ENCODE data around the gene PI4KB.
"Not testable (repeated sequence)": the region's sequence is repeated elsewhere in the genome, so short reads cannot be mapped to it uniquely, and the experiment has no call there.

Gene PI4KB

DNA sequence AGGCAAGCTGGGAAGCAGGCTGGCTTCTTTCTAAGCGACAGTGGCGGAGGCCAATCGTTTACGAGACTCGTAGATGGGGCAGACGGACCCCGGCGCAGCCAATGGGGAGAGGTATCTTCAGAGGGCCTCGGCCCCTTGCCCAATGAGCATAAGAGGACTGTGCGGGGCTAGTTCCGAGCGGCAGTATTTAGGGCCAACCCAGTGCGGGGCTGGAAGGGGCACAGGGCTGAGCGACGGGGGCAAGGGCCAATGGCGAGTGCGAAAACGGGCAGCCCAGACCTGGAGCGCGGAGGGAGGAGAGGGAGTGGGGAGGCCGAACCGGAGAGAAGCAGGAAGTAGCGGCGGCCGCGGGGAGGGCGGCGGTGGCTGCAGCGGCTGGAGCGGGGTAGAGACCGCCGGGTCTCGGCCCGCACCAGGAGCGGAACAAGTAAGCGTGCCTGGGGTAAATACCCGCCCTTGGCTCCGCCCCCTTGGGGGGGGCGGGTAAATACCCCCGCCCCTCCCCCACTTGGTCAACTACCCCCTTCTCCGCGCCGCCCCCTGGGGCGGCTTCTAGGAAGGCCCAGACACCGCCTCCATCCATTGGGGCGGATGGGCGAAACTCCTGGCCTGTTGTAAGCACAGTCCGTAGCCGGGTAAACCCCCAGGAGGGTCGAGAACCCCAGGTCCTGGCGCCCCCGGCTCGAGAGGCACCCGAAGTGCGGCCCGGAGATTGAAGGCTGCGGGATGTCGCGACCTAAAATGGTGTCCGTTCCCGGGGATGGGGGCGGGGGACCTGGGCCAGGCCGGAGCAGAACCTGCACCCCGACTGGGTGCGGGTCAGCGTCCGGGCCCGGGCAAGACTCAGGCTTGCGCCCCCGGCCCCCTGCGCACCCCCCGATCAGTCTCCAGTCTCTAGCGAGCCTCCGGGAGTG lies 45.0 kb downstream of the PI4KB start, which contains the start of gene ZNF687:
Gene ZNF687 (plus strand): TSS at position 331 of the 914 bp plus-strand sequence. CDS start 3,993 bp downstream, outside the sequence.
- in situ Hi-C loops (cut with MboI; ENCODE audit: low sequenced_read_pairs), result no loop called here

DNA sequence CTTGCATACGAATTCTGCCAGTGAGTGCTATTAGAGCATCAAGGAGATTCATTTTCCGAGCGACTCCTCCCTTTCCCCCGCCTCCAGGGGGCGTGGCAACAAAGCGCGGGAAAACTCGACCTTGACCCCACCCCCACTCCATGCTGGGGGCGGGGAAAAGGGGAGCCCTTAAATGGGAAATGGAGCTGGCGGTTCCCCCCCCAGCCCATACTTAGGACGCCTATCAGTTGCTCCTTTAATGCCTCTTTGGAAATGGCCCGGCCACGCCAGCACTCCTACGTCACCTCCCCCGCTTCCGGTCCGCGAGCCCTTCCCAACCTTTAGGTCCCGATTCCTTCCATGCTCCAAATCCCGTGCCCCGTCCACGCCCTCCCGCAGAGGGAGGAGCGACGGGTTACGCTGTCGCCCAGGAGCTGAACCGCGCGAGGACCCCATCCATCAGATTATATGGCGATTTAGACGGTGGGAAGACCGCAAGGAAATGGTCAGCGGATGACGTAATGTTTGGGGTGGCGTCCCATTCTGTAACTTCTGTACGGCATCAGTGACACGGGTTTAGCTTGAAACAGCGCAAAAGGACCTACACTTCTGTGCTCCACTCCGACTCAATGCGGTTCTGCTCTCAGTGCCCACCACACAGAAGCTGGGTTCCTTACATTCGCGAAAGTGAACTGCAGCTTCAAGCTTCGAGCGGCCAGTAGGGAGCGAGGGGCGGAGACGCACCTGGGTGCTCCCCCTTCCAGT lies 45.8 kb downstream of the PI4KB start:
- in situ Hi-C loops (cut with MboI; ENCODE audit: low sequenced_read_pairs), result no loop called here

DNA sequence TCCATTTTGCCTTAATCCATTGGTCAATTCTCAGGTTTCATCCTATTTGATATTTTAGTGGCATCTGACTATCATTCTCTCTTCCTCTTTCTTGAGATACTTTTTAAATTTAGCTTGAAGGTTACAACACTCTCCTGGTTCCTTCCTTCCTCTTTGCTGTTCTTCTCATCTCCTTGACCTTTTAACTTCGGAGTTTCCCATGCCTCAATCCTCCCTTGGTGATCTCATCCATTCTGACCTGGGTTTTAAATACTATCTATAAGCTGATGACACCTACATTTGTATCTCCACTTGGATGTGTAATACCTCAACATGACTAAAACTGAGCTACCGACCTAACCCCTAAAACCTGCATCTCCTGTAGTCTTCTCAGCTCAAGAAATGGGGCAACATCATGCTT lies 50.0 kb downstream of the PI4KB start:
- in situ Hi-C loops (cut with MboI; ENCODE audit: low sequenced_read_pairs), result no loop called here

- in situ Hi-C loops (cut with MboI; ENCODE audit: low sequenced_read_pairs), result not testable (repeated sequence)
Observed at GRCh38 chr1:151275341-151275740, 51.9 kb downstream of the PI4KB start.

- in situ Hi-C loops (cut with MboI; ENCODE audit: low sequenced_read_pairs), result no loop called here
Observed at GRCh38 chr1:151273924-151274466, 53.2 kb downstream of the PI4KB start.

- in situ Hi-C loops (cut with MboI; ENCODE audit: low sequenced_read_pairs), result no loop called here
Observed at GRCh38 chr1:151267760-151268159, 59.5 kb downstream of the PI4KB start.

GRCh38 chr1:151266821-151267220 lies 60.4 kb downstream of the PI4KB start:
- in situ Hi-C loops (cut with MboI; ENCODE audit: low sequenced_read_pairs), result no loop called here

GRCh38 chr1:151266315-151266714 lies 60.9 kb downstream of the PI4KB start:
- in situ Hi-C loops (cut with MboI; ENCODE audit: low sequenced_read_pairs), result no loop called here

GRCh38 chr1:151265446-151266236 lies 61.6 kb downstream of the PI4KB start:
- in situ Hi-C loops (cut with MboI; ENCODE audit: low sequenced_read_pairs), result no loop called here

DNA sequence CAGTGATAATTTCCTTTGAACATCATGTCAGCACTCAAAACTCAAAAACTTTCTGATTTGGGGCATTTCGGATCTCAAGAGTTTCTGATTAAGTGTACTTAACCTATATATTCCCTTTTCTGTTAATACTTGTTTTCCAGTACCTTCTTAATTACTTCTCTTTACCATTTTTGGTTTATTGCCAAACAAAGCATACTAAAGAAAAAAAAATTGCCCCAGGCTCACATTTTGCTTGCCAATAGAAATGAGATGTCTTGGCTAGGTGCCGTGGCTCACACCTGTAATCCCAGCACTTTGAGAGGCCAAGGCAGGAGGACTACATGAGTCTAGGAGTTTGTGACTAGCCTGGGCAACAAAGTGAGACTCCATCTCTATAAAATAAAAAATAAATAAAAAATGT lies 67.9 kb downstream of the PI4KB start:
- in situ Hi-C loops (cut with MboI; ENCODE audit: low sequenced_read_pairs), result no loop called here

- in situ Hi-C loops (cut with MboI; ENCODE audit: low sequenced_read_pairs), result no loop called here
Observed at GRCh38 chr1:151255381-151255780, 71.8 kb downstream of the PI4KB start.

DNA sequence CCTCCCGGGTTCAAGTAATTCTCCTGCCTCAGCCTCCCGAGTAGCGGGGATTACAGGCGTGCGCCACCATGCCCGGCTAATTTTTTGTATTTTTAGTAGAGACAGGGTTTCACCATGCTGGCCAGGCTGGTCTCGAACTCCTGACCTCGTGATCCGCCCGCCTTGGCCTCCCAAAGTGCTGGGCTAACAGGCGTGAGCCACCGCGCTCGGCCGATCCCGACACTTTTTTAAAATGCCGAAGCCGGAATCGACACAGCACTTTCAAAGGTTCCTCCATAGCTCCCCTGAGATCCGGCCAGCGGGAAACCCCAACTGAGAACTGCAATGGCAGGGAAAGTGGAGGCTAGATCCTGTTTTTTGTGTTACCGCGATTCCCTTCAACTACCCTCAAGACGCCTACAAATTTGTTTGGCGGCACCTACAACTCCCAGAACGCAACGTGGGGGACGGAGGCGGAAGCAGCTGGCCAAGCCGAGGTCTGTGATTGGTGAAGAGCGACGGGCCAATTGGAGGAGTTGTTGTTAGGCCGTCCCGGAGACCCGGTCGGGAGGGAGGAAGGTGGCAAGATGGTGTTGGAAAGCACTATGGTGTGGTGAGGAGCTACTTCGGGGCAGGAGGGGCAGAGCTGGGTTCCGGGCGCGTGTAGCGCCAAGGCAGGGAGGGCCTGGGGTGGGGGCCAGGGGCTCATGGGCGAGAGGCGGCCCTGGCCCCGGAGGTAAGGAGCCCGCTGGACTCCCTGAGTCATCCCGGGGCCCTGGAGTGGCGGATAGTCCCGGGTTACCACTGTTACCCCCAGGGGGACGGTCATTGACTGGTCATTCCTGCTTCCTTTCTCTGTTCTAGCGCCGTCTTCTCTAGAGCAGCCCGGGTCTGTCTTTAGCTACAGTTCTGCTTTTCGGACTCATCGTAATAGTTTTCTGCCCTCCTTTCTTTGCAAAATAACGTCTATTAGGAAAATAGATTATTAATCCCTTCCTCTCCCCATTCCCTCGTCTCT lies 72.7 kb downstream of the PI4KB start, which contains the start of gene PSMD4:
Gene PSMD4 (plus strand): TSS at position 518 of the 997 bp plus-strand sequence. CDS start 49 bp downstream, at position 567.
- in situ Hi-C loops (cut with MboI; ENCODE audit: low sequenced_read_pairs), result no loop called here

DNA sequence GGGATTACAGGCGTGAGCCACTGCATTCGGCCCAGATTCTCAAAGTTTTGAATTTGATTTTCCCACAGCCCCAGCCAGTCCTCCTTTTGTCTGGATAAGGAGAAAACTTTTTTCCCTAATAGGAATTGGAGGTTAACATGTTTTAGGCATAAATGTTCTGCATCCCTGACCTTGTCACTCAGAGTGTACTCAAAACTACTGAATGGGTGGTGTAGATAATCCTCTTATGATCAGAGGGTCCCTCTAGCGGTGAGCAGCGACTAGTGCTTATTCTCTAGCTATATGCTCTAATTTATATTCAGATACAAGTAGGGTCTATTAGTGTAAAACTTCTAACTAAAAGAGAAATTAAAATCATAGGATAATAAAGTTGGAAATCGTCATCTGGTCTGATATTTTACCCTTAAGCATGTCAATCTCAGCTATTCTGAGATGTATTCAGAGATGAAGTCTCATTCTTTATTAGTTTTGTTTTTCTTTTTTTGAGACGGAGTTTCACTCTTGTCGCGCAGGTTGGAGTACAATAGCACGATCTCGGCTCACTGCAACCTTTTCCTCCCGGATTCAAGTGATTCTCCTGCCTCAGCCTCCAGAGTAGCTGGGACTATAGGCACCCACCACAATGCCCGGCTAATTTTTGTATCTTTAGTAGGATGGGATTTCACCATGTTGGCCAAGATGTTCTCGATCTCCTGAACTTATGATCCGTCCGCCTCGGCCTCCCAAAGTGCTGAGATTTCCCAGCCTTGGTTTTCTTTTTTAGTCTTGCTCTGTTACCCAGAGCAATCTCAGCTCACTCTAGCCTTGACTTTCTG lies 75.4 kb downstream of the PI4KB start:
- in situ Hi-C loops (cut with MboI; ENCODE audit: low sequenced_read_pairs), result no loop called here

DNA sequence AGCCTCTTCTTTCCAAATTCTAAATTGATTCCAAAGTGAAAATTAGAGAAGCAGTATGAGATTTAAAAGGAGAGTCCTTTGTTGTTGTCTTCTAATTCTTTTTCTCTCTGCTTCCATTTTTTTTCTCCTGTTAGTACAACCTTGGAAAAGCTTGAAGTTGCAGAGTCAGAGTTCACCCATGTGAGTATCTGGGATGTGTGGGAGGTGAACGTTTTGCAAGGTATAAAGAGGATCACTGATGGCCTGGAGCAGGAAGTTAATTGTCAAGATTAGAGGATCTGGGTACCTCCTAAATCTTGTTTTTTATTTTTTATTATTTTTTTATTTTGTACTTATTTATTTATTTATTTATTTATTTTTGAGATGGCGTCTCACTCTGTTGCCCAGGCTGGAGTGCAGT lies 80.4 kb downstream of the PI4KB start:
- in situ Hi-C loops (cut with MboI; ENCODE audit: low sequenced_read_pairs), result no loop called here

DNA sequence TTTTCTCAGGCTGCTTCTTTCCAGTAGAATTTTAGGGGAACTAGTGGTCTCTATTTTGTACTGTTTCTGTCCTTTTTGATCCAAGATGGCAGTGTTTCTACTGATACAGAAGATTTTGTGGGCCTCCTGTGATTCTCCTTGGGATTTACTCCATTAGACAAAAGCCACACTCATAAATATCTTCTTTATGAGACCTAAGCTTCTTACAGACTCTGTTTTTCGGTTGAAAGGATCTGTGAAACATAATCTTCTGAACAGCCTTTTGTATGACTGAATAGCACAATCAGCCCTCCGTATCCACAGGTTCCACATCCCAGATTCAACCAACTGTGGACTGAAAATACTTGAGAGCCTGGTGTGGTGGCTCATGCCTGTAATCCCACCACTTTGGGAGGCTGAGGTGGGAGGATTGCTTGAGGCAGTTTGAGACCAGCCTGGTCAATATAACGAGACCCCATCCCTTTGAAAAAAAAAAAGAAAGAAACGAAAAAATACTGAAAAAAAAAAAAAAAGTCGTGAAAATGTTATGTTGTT lies 83.5 kb downstream of the PI4KB start:
- in situ Hi-C loops (cut with MboI; ENCODE audit: low sequenced_read_pairs), result no loop called here

DNA sequence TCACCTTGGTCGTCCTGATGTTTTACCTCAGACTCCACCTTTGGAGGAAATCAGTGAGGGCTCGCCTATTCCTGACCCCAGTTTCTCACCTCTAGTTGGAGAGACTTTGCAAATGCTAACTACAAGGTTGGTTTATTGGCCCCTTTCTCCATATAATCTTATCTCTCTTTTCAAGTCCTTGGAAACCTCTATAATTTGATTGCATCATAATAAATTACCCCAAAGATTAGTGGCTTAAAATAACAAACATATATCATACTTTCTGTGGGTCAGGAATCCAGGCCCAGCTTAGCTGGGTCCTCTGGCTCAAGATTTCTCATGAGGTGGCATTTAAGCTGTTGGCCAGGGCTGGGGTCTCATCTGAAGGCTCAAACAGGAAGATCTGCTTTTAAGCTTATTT lies 84.8 kb downstream of the PI4KB start:
- in situ Hi-C loops (cut with MboI; ENCODE audit: low sequenced_read_pairs), result no loop called here

Data from hTERT RPE-1 (cell line).